HCT116 (cell line): ENCODE data around the gene MANEAL. TPM values are rescaled to one million over a fixed set of nuclear protein-coding genes. Genes with fewer than 3 reads are reported as not detected.

Experiments used
- ATAC-seq: fragments of 200-7000 bp; cut with Tn5 transposase; 2 replicates; pipeline ENCODE4 v1.9.1; 2020; ENCODE audit warnings: mild to moderate bottlenecking, moderate library complexity
- BruUV-seq: library from RNA; stranded (reverse); fragments of 400-500 nt; replicated peaks from 2 replicates; lab custom pipeline; 2021; lab: Mats Ljungman, UMichigan
- CTCF ChIA-PET: fragments of 300-600 bp; sonication (Branson Sonifier 250); formaldehyde crosslinking; loops from one replicate; lab custom pipeline; 2021; ENCODE audit warnings: antibody characterized with exemption; lab: Charles Lee
- POLR2A ChIA-PET: fragments of 300-600, 350-600 bp; sonication (Branson Sonifier 250); formaldehyde crosslinking; loops from one replicate; lab custom pipeline; 2021; ENCODE audit warnings: antibody characterized with exemption; lab: Charles Lee
- RAD21 ChIA-PET, 2 experiments: fragments of 300-600 bp; sonication (Branson Sonifier 250); formaldehyde crosslinking; loops; one replicate each; lab custom pipeline; 2023; ENCODE audit warnings: low total read pairs in 2 of 2; ENCODE audit not compliant: uncharacterized antibody in 2 of 2, unreplicated experiment in 2 of 2, low non-redundant PET in 1 of 2; lab: Charles Lee
- DNase-seq: peaks from one replicate; pipeline ENCODE4 v3.0.0-alpha.2; 2010; ENCODE audit warnings: low read depth, low spot score
- H2AFZ ChIP-seq: fragments of 200-600 bp; shearing (Covaris generic), sonication (generic); 2 replicates; pipeline ENCODE4 v1.6.1; 2017; ENCODE audit warnings: low read depth, mixed run types, mixed read lengths, antibody characterized with exemption, low read length; ENCODE audit not compliant: poor library complexity, severe bottlenecking
- H3K27ac ChIP-seq: 2 replicates; pipeline ENCODE4 v1.5.1; 2012; ENCODE audit warnings: low read depth, low read length
- H3K27me3 ChIP-seq: fragments of 200-600 bp; sonication (generic); 2 replicates; pipeline ENCODE4 v1.6.1; 2016; ENCODE audit warnings: mixed run types, low read length, mixed read lengths; ENCODE audit not compliant: insufficient read depth
- H3K36me3 ChIP-seq, 2 experiments: fragments of 200-500 bp in 1 of 2; fragments of 200-600 bp in 1 of 2; sonication (Bioruptor generic) in 1 of 2; sonication (generic) in 1 of 2; 2 replicates each; pipeline versions ENCODE4 v1.5.1 to v1.6.1; 2014 to 2016; ENCODE audit warnings: low read length in 2 of 2, inconsistent platforms in 1 of 2, mixed read lengths in 1 of 2, mixed run types in 1 of 2; ENCODE audit not compliant: insufficient read depth in 2 of 2, control insufficient read depth in 1 of 2
- H3K4me1 ChIP-seq, 2 experiments: fragments of 200-600 bp in 1 of 2; sonication (generic) in 1 of 2; 2 replicates each; pipeline versions ENCODE4 v1.5.1 to v1.6.1; 2012 to 2017; ENCODE audit warnings: low read length in 2 of 2, inconsistent platforms in 1 of 2, mild to moderate bottlenecking in 1 of 2, mixed read lengths in 1 of 2, mixed run types in 1 of 2, moderate library complexity in 1 of 2; ENCODE audit not compliant: insufficient read depth in 2 of 2, control insufficient read depth in 1 of 2
- H3K4me2 ChIP-seq: fragments of 200-600 bp; sonication (generic); 2 replicates; pipeline ENCODE4 v1.6.1; 2017; ENCODE audit warnings: mixed run types, low read length, mixed read lengths
- H3K4me3 ChIP-seq, 2 experiments: fragments of 200-600 bp in 1 of 2; sonication (generic) in 1 of 2; replicated peaks in 1 of 2; 2 replicates each; pipeline ENCODE4 v1.5.1; 2011 to 2016; ENCODE audit warnings: low read length in 2 of 2, control low read depth in 1 of 2, low read depth in 1 of 2, mild to moderate bottlenecking in 1 of 2, mixed read lengths in 1 of 2, mixed run types in 1 of 2
- H3K79me2 ChIP-seq: fragments of 200-600 bp; sonication (generic); 2 replicates; pipeline ENCODE4 v1.6.1; 2017; ENCODE audit warnings: mild to moderate bottlenecking, mixed run types, low read length, moderate library complexity, mixed read lengths; ENCODE audit not compliant: insufficient read depth
- H3K9ac ChIP-seq: fragments of 200-600 bp; sonication (generic); 2 replicates; pipeline ENCODE4 v1.6.1; 2016; ENCODE audit warnings: low read length, mixed read lengths
- H3K9me2 ChIP-seq: fragments of 200-600 bp; sonication (generic), shearing (Covaris generic); 2 replicates; pipeline ENCODE4 v1.6.1; 2017; ENCODE audit warnings: mixed run types, mild to moderate bottlenecking, moderate library complexity; ENCODE audit not compliant: insufficient read depth
- H3K9me3 ChIP-seq, 2 experiments: fragments of 200-500 bp in 1 of 2; fragments of 200-600 bp in 1 of 2; sonication (Bioruptor generic) in 1 of 2; sonication (generic) in 1 of 2; 2 replicates each; pipeline ENCODE4 v1.6.1; 2014 to 2017; ENCODE audit warnings: low read length in 2 of 2, mixed read lengths in 2 of 2, inconsistent platforms in 1 of 2, low read depth in 1 of 2, mild to moderate bottlenecking in 1 of 2, mixed run types in 1 of 2, moderate library complexity in 1 of 2; ENCODE audit not compliant: control insufficient read depth in 1 of 2, insufficient read depth in 1 of 2
- H4K20me1 ChIP-seq: fragments of 200-600 bp; sonication (generic), shearing (Covaris generic); 2 replicates; pipeline ENCODE4 v1.6.1; 2017; ENCODE audit warnings: mixed run types, mild to moderate bottlenecking, moderate library complexity; ENCODE audit not compliant: insufficient read depth
- CEBPB ChIP-seq: IDR thresholded peaks from 2 replicates; pipeline ENCODE4 v1.6.1; 2012; ENCODE audit warnings: low read depth
- EGR1 ChIP-seq: IDR thresholded peaks from 2 replicates; pipeline ENCODE4 v1.6.1; 2012; ENCODE audit warnings: low read depth
- ELF1 ChIP-seq: IDR thresholded peaks from 2 replicates; pipeline ENCODE4 v1.6.1; 2012; ENCODE audit warnings: low read depth, borderline replicate concordance
- FOSL1 ChIP-seq: IDR thresholded peaks from 2 replicates; pipeline ENCODE4 v1.6.1; 2012; ENCODE audit warnings: low read depth
- POLR2A ChIP-seq: IDR thresholded peaks from 2 replicates; pipeline ENCODE4 v1.7.0; 2011; ENCODE audit warnings: borderline replicate concordance; ENCODE audit not compliant: insufficient read depth, insufficient read length; ENCODE audit errors: extremely low read depth
- RAD21 ChIP-seq: IDR thresholded peaks from 2 replicates; pipeline ENCODE4 v1.6.1; 2012; ENCODE audit warnings: low read depth, mild to moderate bottlenecking
- SP1 ChIP-seq: IDR thresholded peaks from 2 replicates; pipeline ENCODE4 v1.6.1; 2012; ENCODE audit warnings: low read depth
- TCF7L2 ChIP-seq: IDR thresholded peaks from 2 replicates; pipeline ENCODE4 v1.7.0; 2011; ENCODE audit warnings: borderline replicate concordance, inconsistent platforms; ENCODE audit not compliant: insufficient read depth, insufficient read length; ENCODE audit errors: extremely low read depth
- ZNF274 ChIP-seq: fragments of 200-500 bp; sonication (Bioruptor generic); IDR thresholded peaks from 2 replicates; pipeline ENCODE4 v1.6.1; 2014; ENCODE audit warnings: mild to moderate bottlenecking, low read depth, low read length, inconsistent platforms
- intact Hi-C: fragments of 100-400 bp; cut with micrococcal nuclease; formaldehyde crosslinking; loops from 2 replicates; pipeline ENCODE4 v1.10.0; 2022
- total RNA-seq: library from RNA; stranded (reverse); gene quantifications from one replicate; pipeline ENCODE4 v1.2.1, GENCODE V29; 2021; ENCODE audit not compliant: unreplicated experiment
- TF ChIP-seq, protein P1 (sequence below): IDR thresholded peaks from 2 replicates; pipeline ENCODE4 v1.6.1; 2011; ENCODE audit warnings: mild to moderate bottlenecking, low read length, moderate library complexity; ENCODE audit not compliant: insufficient replicate concordance; ENCODE audit errors: extremely low read depth
- TF ChIP-seq, protein P2 (sequence below): IDR thresholded peaks from 2 replicates; pipeline ENCODE4 v1.6.1; 2012; ENCODE audit warnings: low read depth
- TF ChIP-seq, protein P3 (sequence below): IDR thresholded peaks from 2 replicates; pipeline ENCODE4 v1.6.1; 2012

Gene MANEAL
- total RNA-seq, 1 experiment from 2014 or later: 17.3 TPM

DNA sequence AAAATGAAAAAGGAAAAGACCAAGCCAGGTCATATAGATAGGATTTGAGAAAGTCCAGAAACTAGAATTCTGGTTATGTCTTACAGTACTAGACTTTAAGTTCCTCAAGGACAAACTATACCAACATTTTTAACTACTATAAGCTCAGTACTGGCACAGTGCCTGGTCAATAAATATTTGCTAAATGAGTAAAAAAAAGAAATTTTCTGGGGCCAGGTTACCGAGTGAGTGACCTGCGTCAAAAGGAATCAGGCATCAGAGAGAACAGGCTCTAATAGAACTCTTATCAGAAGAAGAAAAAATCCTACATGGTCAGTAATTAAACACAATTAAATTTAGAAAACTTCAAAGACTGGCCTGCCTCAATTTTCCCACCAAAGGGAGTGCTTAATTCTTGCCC is 38.2 kb downstream of the MANEAL start:
- TF ChIP-seq, protein P1, sequence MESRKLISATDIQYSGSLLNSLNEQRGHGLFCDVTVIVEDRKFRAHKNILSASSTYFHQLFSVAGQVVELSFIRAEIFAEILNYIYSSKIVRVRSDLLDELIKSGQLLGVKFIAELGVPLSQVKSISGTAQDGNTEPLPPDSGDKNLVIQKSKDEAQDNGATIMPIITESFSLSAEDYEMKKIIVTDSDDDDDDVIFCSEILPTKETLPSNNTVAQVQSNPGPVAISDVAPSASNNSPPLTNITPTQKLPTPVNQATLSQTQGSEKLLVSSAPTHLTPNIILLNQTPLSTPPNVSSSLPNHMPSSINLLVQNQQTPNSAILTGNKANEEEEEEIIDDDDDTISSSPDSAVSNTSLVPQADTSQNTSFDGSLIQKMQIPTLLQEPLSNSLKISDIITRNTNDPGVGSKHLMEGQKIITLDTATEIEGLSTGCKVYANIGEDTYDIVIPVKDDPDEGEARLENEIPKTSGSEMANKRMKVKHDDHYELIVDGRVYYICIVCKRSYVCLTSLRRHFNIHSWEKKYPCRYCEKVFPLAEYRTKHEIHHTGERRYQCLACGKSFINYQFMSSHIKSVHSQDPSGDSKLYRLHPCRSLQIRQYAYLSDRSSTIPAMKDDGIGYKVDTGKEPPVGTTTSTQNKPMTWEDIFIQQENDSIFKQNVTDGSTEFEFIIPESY: no peak
- TF ChIP-seq TCF7L2: no peak
- no peak for TF ChIP-seq CEBPB
- no peak for TF ChIP-seq SP1
- TF ChIP-seq ZNF274: no peak
- Histone ChIP-seq H4K20me1 (no peaks in the 10 kb centered on the region), H3K79me2 (no peaks in the 10 kb centered on the region), H3K9ac (no peak overlapping the region), H3K27ac (no peak overlapping the region), H3K36me3 (peaks cover 26 to 38% of the 10 kb centered on the region in 2 experiments), H2AFZ (no peak overlapping the region), H3K9me2 (no peaks in the 10 kb centered on the region), H3K4me1 (no peaks in the 10 kb centered on the region), H3K4me3 (no peak overlapping the region), H3K9me3 (no peaks in the 10 kb centered on the region), H3K27me3 (no peaks in the 10 kb centered on the region), H3K4me2 (no peak overlapping the region)
- no TSS peak for BruUV-seq
- ChIA-PET POLR2A (no interaction called here), CTCF (no interaction called here), RAD21 (no interaction called here)
- ATAC-seq: no peak
- intact Hi-C loops: no loop called here
- no peak for DNase-seq

DNA sequence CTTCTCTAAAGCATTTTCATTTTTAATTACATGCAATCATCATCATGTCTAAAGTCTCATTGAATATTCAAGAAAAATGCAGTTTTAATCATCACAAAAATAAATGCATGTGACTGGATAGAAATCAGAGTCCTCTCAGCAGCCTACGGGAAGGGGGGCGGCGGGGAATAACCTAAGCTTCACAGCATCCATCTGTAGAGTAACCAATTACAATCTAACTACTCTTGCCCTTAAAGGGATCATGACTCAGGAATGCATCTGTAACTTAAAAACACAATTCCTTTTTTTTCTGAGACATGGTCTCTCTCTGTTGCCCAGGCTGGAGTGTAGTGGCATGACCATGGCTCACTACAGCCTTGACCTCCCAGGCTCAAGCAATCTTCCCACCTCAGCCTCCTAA is 43.1 kb downstream of the MANEAL start:
- Histone ChIP-seq H4K20me1 (no peaks in the 10 kb centered on the region), H3K4me2 (no peak overlapping the region), H3K9me2 (no peaks in the 10 kb centered on the region), H3K36me3 (peaks cover 37 to 46% of the 10 kb centered on the region in 2 experiments; a peak in 3 of 4 replicates), H2AFZ (no peak overlapping the region), H3K9me3 (no peaks in the 10 kb centered on the region), H3K79me2 (peaks cover 13% of the 10 kb centered on the region), H3K9ac (no peak overlapping the region), H3K27ac (no peak overlapping the region), H3K27me3 (no peaks in the 10 kb centered on the region), H3K4me1 (no peaks in the 10 kb centered on the region), H3K4me3 (no peak overlapping the region)
- DNase-seq (no peak), ATAC-seq (no peak)
- no TSS peak for BruUV-seq
- intact Hi-C loops: no loop called here
- POLR2A ChIA-PET: no interaction called here
- CTCF ChIA-PET: no interaction called here
- RAD21 ChIA-PET: no interaction called here
- TF ChIP-seq EGR1 (no peak), POLR2A (no peak), RAD21 (no peak), FOSL1 (no peak), CEBPB (no peak), ELF1 (no peak)
- TF ChIP-seq, protein P2, sequence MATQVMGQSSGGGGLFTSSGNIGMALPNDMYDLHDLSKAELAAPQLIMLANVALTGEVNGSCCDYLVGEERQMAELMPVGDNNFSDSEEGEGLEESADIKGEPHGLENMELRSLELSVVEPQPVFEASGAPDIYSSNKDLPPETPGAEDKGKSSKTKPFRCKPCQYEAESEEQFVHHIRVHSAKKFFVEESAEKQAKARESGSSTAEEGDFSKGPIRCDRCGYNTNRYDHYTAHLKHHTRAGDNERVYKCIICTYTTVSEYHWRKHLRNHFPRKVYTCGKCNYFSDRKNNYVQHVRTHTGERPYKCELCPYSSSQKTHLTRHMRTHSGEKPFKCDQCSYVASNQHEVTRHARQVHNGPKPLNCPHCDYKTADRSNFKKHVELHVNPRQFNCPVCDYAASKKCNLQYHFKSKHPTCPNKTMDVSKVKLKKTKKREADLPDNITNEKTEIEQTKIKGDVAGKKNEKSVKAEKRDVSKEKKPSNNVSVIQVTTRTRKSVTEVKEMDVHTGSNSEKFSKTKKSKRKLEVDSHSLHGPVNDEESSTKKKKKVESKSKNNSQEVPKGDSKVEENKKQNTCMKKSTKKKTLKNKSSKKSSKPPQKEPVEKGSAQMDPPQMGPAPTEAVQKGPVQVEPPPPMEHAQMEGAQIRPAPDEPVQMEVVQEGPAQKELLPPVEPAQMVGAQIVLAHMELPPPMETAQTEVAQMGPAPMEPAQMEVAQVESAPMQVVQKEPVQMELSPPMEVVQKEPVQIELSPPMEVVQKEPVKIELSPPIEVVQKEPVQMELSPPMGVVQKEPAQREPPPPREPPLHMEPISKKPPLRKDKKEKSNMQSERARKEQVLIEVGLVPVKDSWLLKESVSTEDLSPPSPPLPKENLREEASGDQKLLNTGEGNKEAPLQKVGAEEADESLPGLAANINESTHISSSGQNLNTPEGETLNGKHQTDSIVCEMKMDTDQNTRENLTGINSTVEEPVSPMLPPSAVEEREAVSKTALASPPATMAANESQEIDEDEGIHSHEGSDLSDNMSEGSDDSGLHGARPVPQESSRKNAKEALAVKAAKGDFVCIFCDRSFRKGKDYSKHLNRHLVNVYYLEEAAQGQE: no peak
- TF ChIP-seq, protein P3, sequence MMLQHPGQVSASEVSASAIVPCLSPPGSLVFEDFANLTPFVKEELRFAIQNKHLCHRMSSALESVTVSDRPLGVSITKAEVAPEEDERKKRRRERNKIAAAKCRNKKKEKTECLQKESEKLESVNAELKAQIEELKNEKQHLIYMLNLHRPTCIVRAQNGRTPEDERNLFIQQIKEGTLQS: no peak
